WERI-Rb-1 (cell line): ENCODE data around the gene ASF1B.

Experiments used
- DNase-seq: peaks from one replicate; pipeline ENCODE4 v3.0.0-alpha.2; 2020
- H3K27ac ChIP-seq: fragments of 250-450 bp; sonication (Bioruptor Pico); 2 replicates; pipeline ENCODE4 v1.5.1; 2020; ENCODE audit warnings: mild to moderate bottlenecking, moderate library complexity
- H3K27me3 ChIP-seq: fragments of 250-450 bp; sonication (Bioruptor Pico); 2 replicates; pipeline ENCODE4 v1.5.1; 2021; ENCODE audit warnings: mild to moderate bottlenecking, low read depth, moderate library complexity; ENCODE audit not compliant: insufficient read depth, severe bottlenecking
- H3K36me3 ChIP-seq: fragments of 250-450 bp; sonication (Bioruptor Pico); 2 replicates; pipeline ENCODE4 v1.5.1; 2020; ENCODE audit warnings: mild to moderate bottlenecking, moderate library complexity
- H3K4me3 ChIP-seq: 2 replicates; pipeline ENCODE4 v1.5.1; 2011; ENCODE audit warnings: low read depth, mild to moderate bottlenecking, control low read depth, low read length
- H3K9me3 ChIP-seq: fragments of 250-450 bp; sonication (Bioruptor Pico); 2 replicates; pipeline ENCODE4 v1.5.1; 2021; ENCODE audit warnings: mild to moderate bottlenecking, moderate library complexity; ENCODE audit not compliant: severe bottlenecking
- CTCF ChIP-seq: IDR thresholded peaks from 2 replicates; pipeline ENCODE4 v1.5.1; 2011; ENCODE audit warnings: low read depth, mild to moderate bottlenecking, control low read depth, inconsistent platforms, low read length

Gene ASF1B

GRCh38 chr19:14177496-14178074 is 41.2 kb upstream of the ASF1B start:
- H3K9me3 ChIP-seq: no peaks in the 10 kb centered on the region
- H3K27me3 ChIP-seq: no peaks in the 10 kb centered on the region
- DNase-seq: no peak
- peaks cover 40% of the 10 kb centered on the region for H3K36me3 ChIP-seq
- no peak for TF ChIP-seq CTCF
- no peak overlapping the region for H3K4me3 ChIP-seq
- no peak overlapping the region for H3K27ac ChIP-seq

GRCh38 chr19:14175351-14175792 is 39.0 kb upstream of the ASF1B start:
- DNase-seq: no peak
- Histone ChIP-seq H3K4me3 (no peak overlapping the region), H3K27ac (no peak overlapping the region), H3K36me3 (peaks cover 56% of the 10 kb centered on the region), H3K27me3 (no peaks in the 10 kb centered on the region), H3K9me3 (no peaks in the 10 kb centered on the region)
- TF ChIP-seq CTCF: no peak

- Histone ChIP-seq H3K4me3 (no peak overlapping the region), H3K36me3 (peaks cover 60% of the 10 kb centered on the region), H3K27ac (no peak overlapping the region), H3K9me3 (no peaks in the 10 kb centered on the region), H3K27me3 (no peaks in the 10 kb centered on the region)
- DNase-seq: no peak
- no peak for TF ChIP-seq CTCF
Observed at GRCh38 chr19:14174883-14175282, 38.5 kb upstream of the ASF1B start.

GRCh38 chr19:14168993-14169392 is 32.6 kb upstream of the ASF1B start:
- Histone ChIP-seq H3K4me3 (no peak overlapping the region), H3K27ac (no peak overlapping the region), H3K9me3 (no peaks in the 10 kb centered on the region), H3K36me3 (peaks cover 51% of the 10 kb centered on the region), H3K27me3 (no peaks in the 10 kb centered on the region)
- DNase-seq: no peak
- no peak for TF ChIP-seq CTCF

- no peak for TF ChIP-seq CTCF
- no peaks in the 10 kb centered on the region for H3K27me3 ChIP-seq
- DNase-seq: no peak
- H3K9me3 ChIP-seq: no peaks in the 10 kb centered on the region
- no peak overlapping the region for H3K27ac ChIP-seq
- H3K4me3 ChIP-seq: no peak overlapping the region
- H3K36me3 ChIP-seq: peaks cover 49% of the 10 kb centered on the region
Observed at GRCh38 chr19:14168259-14168972, 32.0 kb upstream of the ASF1B start.
